HEK293 (cell line): ENCODE data around the gene CDR2L.

Experiments used
- CTCF ChIA-PET: fragments of 350-600 bp; formaldehyde crosslinking; extraction: SDS; loops from one replicate; lab custom pipeline; 2021; ENCODE audit warnings: antibody characterized with exemption; lab: Yijun Ruan, JAX
- POLR2A ChIA-PET: fragments of 300-600 bp; formaldehyde crosslinking; extraction: SDS; loops from one replicate; lab custom pipeline; 2020; ENCODE audit warnings: antibody characterized with exemption, inconsistent platforms; lab: Yijun Ruan, JAX
- H3K27ac ChIP-seq: fragments of 200-500 bp; sonication (Bioruptor generic); 2 replicates; pipeline ENCODE4 v1.5.1; 2014; ENCODE audit warnings: low read depth, low read length, control low read depth, inconsistent platforms; ENCODE audit errors: extremely low read depth
- H3K36me3 ChIP-seq, 2 experiments: fragments of 200-500 bp in 1 of 2; sonication (Bioruptor generic) in 1 of 2; 1 replicate in 1 of 2; 2 replicates in 1 of 2; pipeline ENCODE4 v1.5.1; 2014 to 2017; ENCODE audit warnings: inconsistent platforms in 2 of 2, low read length in 2 of 2; ENCODE audit not compliant: control insufficient read depth in 2 of 2, insufficient read depth in 1 of 2
- H3K4me1 ChIP-seq: fragments of 200-500 bp; sonication (Bioruptor generic); 2 replicates; pipeline ENCODE4 v1.5.1; 2014; ENCODE audit warnings: mild to moderate bottlenecking, low read length, inconsistent platforms; ENCODE audit not compliant: control insufficient read depth, insufficient read depth
- H3K4me3 ChIP-seq: 2 replicates; pipeline ENCODE4 v1.5.1; 2011; ENCODE audit warnings: low read depth, mild to moderate bottlenecking, control low read depth, low read length, moderate library complexity
- H3K9me3 ChIP-seq: fragments of 200-500 bp; sonication (Bioruptor generic); 2 replicates; pipeline ENCODE4 v1.5.1; 2014; ENCODE audit warnings: low read depth, low read length, inconsistent platforms; ENCODE audit not compliant: control insufficient read depth, insufficient read depth
- BCL11A ChIP-seq: fragments of 450-650 bp; formaldehyde crosslinking; IDR thresholded peaks from 2 replicates; pipeline ENCODE4 v1.5.1; 2016; ENCODE audit warnings: low read depth, missing biosample characterization, missing genetic modification characterization
- GFI1B ChIP-seq: fragments of 450-650 bp; formaldehyde crosslinking; IDR thresholded peaks from 2 replicates; pipeline ENCODE4 v1.5.1; 2016; ENCODE audit warnings: missing biosample characterization, missing genetic modification characterization
- GLIS2 ChIP-seq: fragments of 450-650 bp; formaldehyde crosslinking; IDR thresholded peaks from 2 replicates; pipeline ENCODE4 v1.5.1; 2016; ENCODE audit warnings: missing biosample characterization, missing genetic modification characterization
- KLF7 ChIP-seq: fragments of 450-650 bp; formaldehyde crosslinking; IDR thresholded peaks from 2 replicates; pipeline ENCODE4 v1.5.1; 2016; ENCODE audit warnings: missing biosample characterization, missing genetic modification characterization, borderline replicate concordance
- MZF1 ChIP-seq: fragments of 450-650 bp; formaldehyde crosslinking; IDR thresholded peaks from 2 replicates; pipeline ENCODE4 v1.5.1; 2017; ENCODE audit warnings: missing biosample characterization, missing genetic modification characterization, borderline replicate concordance
- TCF7L2 ChIP-seq: IDR thresholded peaks from 2 replicates; pipeline ENCODE4 v1.6.1; 2011; ENCODE audit warnings: low read depth, mild to moderate bottlenecking, inconsistent platforms, low read length, moderate library complexity, borderline replicate concordance
- TRIM28 ChIP-seq: IDR thresholded peaks from 2 replicates; pipeline ENCODE4 v1.6.1; 2011; ENCODE audit warnings: low read length, control low read depth, borderline replicate concordance
- ZBTB20 ChIP-seq: fragments of 450-650 bp; formaldehyde crosslinking; IDR thresholded peaks from 2 replicates; pipeline ENCODE4 v1.5.1; 2016; ENCODE audit warnings: missing biosample characterization, missing genetic modification characterization
- ZEB2 ChIP-seq: fragments of 450-650 bp; formaldehyde crosslinking; IDR thresholded peaks from 2 replicates; pipeline ENCODE4 v1.5.1; 2016; ENCODE audit warnings: missing biosample characterization, missing genetic modification characterization
- ZNF121 ChIP-seq: fragments of 450-650 bp; formaldehyde crosslinking; IDR thresholded peaks from 2 replicates; pipeline ENCODE4 v1.5.1; 2016; ENCODE audit warnings: missing biosample characterization, missing genetic modification characterization
- ZNF133 ChIP-seq: fragments of 450-650 bp; formaldehyde crosslinking; IDR thresholded peaks from 2 replicates; pipeline ENCODE4 v1.5.1; 2016; ENCODE audit warnings: missing biosample characterization, missing genetic modification characterization
- ZNF138 ChIP-seq: fragments of 450-650 bp; formaldehyde crosslinking; IDR thresholded peaks from 2 replicates; pipeline ENCODE4 v1.5.1; 2016; ENCODE audit warnings: missing biosample characterization, missing genetic modification characterization, borderline replicate concordance
- ZNF175 ChIP-seq: fragments of 450-650 bp; formaldehyde crosslinking; IDR thresholded peaks from 2 replicates; pipeline ENCODE4 v1.5.1; 2016; ENCODE audit warnings: missing biosample characterization, missing genetic modification characterization
- ZNF19 ChIP-seq: fragments of 450-650 bp; formaldehyde crosslinking; IDR thresholded peaks from 2 replicates; pipeline ENCODE4; 2016; ENCODE audit warnings: missing biosample characterization, missing genetic modification characterization, low read depth
- ZNF24 ChIP-seq: fragments of 450-650 bp; formaldehyde crosslinking; IDR thresholded peaks from 2 replicates; pipeline ENCODE4 v1.5.1; 2016; ENCODE audit warnings: missing biosample characterization, missing genetic modification characterization
- ZNF274 ChIP-seq, 2 experiments: fragments of 200-500 bp in 1 of 2; fragments of 450-650 bp in 1 of 2; sonication (Bioruptor generic) in 1 of 2; formaldehyde crosslinking in 1 of 2; IDR thresholded peaks; 2 replicates each; pipeline versions ENCODE4 v1.5.1 to v1.6.1; 2014 to 2016; ENCODE audit warnings: borderline replicate concordance in 1 of 2, inconsistent platforms in 1 of 2, low read length in 1 of 2, missing biosample characterization in 1 of 2, missing genetic modification characterization in 1 of 2
- ZNF350 ChIP-seq: fragments of 450-650 bp; formaldehyde crosslinking; IDR thresholded peaks from 2 replicates; pipeline ENCODE4 v1.5.0; 2017; ENCODE audit warnings: missing biosample characterization, mild to moderate bottlenecking, missing genetic modification characterization
- ZNF37A ChIP-seq: fragments of 450-650 bp; IDR thresholded peaks from 2 replicates; pipeline ENCODE4 v1.5.1; 2018; ENCODE audit warnings: missing biosample characterization, missing genetic modification characterization
- ZNF423 ChIP-seq: fragments of 450-650 bp; formaldehyde crosslinking; IDR thresholded peaks from 2 replicates; pipeline ENCODE4 v1.5.1; 2016; ENCODE audit warnings: missing biosample characterization, missing genetic modification characterization
- ZNF426 ChIP-seq: fragments of 450-650 bp; formaldehyde crosslinking; IDR thresholded peaks from 2 replicates; pipeline ENCODE4 v1.5.1; 2017; ENCODE audit warnings: missing biosample characterization, missing genetic modification characterization, mild to moderate bottlenecking, inconsistent platforms, moderate library complexity
- ZNF600 ChIP-seq: fragments of 450-650 bp; formaldehyde crosslinking; IDR thresholded peaks from 2 replicates; pipeline ENCODE4 v1.5.1; 2016; ENCODE audit warnings: missing biosample characterization, missing genetic modification characterization
- ZNF623 ChIP-seq: fragments of 450-650 bp; formaldehyde crosslinking; IDR thresholded peaks from 2 replicates; pipeline ENCODE4 v1.5.1; 2016; ENCODE audit warnings: missing biosample characterization, missing genetic modification characterization
- ZNF837 ChIP-seq: fragments of 450-650 bp; formaldehyde crosslinking; IDR thresholded peaks from 2 replicates; pipeline ENCODE4 v1.5.1; 2016; ENCODE audit warnings: missing biosample characterization, missing genetic modification characterization
- TF ChIP-seq, protein P1 (sequence below): fragments of 450-650 bp; formaldehyde crosslinking; IDR thresholded peaks from 2 replicates; pipeline ENCODE4 v1.5.1; 2016; ENCODE audit warnings: missing biosample characterization, missing genetic modification characterization
- TF ChIP-seq, protein P2 (sequence below): fragments of 450-650 bp; formaldehyde crosslinking; IDR thresholded peaks from 2 replicates; pipeline ENCODE4 v1.5.1; 2017; ENCODE audit warnings: missing biosample characterization, mild to moderate bottlenecking, missing genetic modification characterization, moderate library complexity
- TF ChIP-seq, protein P3 (sequence below): IDR thresholded peaks from 2 replicates; pipeline ENCODE4 v1.6.1; 2011; ENCODE audit warnings: mild to moderate bottlenecking, low read depth, low read length, borderline replicate concordance
- TF ChIP-seq, protein P4 (sequence below): fragments of 450-650 bp; formaldehyde crosslinking; IDR thresholded peaks from 2 replicates; pipeline ENCODE4 v1.5.1; 2016; ENCODE audit warnings: missing biosample characterization, missing genetic modification characterization, low read depth
- TF ChIP-seq, protein P5 (sequence below): fragments of 450-650 bp; formaldehyde crosslinking; optimal IDR thresholded peaks from 2 replicates; pipeline ENCODE3; 2016; ENCODE audit warnings: missing biosample characterization, mild to moderate bottlenecking, missing genetic modification characterization

The CDR2L gene

DNA sequence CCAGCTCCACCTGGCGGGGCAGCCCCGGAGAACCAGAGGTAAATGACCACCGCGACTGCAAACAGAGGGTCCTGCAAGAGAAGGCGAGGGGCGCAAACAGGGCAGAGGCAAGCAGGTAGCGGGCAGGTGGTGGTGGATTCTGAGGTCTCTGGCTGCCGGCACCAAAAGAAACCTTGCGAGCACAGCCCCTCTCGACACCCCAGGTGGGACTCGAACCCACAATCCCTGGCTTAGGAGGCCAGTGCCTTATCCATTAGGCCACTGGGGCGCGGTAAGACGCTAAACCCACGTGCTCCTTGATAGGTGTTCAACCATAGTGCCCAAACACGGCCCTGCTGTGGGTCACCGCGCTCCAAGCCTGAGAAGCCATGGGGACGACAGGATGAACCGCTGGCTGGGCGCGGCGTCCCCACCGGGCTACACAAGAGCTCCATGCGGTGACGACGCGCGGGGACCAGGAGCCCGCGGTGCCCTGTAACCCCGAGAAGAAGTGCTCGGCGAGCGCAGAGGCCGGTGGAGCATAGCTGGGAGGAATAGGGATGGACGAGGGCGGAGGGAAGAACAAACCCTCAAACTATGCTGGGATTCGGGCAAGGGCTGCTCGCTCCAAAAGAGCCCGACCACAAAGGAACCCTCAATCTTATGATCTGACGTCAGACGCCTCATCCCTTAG, 46.9 kb downstream of the CDR2L start (continued):
- TF ChIP-seq ZBTB20 (tag by site-specific recombination) = peak; percentile 79
- TF ChIP-seq ZNF426 (tag by site-specific recombination) = no peak
- TF ChIP-seq, protein P1, sequence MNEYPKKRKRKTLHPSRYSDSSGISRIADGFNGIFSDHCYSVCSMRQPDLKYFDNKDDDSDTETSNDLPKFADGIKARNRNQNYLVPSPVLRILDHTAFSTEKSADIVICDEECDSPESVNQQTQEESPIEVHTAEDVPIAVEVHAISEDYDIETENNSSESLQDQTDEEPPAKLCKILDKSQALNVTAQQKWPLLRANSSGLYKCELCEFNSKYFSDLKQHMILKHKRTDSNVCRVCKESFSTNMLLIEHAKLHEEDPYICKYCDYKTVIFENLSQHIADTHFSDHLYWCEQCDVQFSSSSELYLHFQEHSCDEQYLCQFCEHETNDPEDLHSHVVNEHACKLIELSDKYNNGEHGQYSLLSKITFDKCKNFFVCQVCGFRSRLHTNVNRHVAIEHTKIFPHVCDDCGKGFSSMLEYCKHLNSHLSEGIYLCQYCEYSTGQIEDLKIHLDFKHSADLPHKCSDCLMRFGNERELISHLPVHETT (tag by site-specific recombination) = peak; percentile 91
- TF ChIP-seq, protein P2, sequence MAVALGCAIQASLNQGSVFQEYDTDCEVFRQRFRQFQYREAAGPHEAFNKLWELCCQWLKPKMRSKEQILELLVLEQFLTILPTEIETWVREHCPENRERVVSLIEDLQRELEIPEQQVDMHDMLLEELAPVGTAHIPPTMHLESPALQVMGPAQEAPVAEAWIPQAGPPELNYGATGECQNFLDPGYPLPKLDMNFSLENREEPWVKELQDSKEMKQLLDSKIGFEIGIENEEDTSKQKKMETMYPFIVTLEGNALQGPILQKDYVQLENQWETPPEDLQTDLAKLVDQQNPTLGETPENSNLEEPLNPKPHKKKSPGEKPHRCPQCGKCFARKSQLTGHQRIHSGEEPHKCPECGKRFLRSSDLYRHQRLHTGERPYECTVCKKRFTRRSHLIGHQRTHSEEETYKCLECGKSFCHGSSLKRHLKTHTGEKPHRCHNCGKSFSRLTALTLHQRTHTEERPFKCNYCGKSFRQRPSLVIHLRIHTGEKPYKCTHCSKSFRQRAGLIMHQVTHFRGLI (tag by site-specific recombination) = peak; percentile 98
- TF ChIP-seq GFI1B = 0 out of 2 replicates have a peak, but pooled peaks have one; percentile 39
- TF ChIP-seq, all 188 proteins: peak for 82

- POLR2A ChIA-PET = interaction anchor here (1.1 to 3.6 kb wide), 4 partner anchors 10 to 164 kb away, joined by 3 to 46 read pairs (median 14); partner anchors contain the start of genes ATP5PD, CDR2L, FDXR and MRPL58
- TF ChIP-seq, protein P3, sequence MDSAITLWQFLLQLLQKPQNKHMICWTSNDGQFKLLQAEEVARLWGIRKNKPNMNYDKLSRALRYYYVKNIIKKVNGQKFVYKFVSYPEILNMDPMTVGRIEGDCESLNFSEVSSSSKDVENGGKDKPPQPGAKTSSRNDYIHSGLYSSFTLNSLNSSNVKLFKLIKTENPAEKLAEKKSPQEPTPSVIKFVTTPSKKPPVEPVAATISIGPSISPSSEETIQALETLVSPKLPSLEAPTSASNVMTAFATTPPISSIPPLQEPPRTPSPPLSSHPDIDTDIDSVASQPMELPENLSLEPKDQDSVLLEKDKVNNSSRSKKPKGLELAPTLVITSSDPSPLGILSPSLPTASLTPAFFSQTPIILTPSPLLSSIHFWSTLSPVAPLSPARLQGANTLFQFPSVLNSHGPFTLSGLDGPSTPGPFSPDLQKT = no peak
- TF ChIP-seq ZNF350 (no peak), ZNF175 (tag by site-specific recombination) (no peak), BCL11A (tag by site-specific recombination) (no peak), MZF1 (peak; percentile 71), ZEB2 (peak; percentile 87), ZNF423 (tag by site-specific recombination) (no peak), KLF7 (tag by site-specific recombination) (peak; percentile 97), ZNF600 (tag by site-specific recombination) (peak; percentile 89), ZNF37A (no peak), ZNF623 (tag by site-specific recombination) (no peak), TCF7L2 (peak; percentile 77; the same call in 1 of the 2 replicates), ZNF121 (no peak), TRIM28 (peak; percentile 66; the same call in 1 of the 2 replicates), ZNF24 (tag by site-specific recombination) (no peak; the same call in 1 of the 2 replicates), ZNF138 (no peak), ZNF274 (IDR thresholded peaks at IDR 0.05; ENCODE audit: low read length) (no peak), ZNF274 (tag by site-specific recombination; IDR thresholded peaks at IDR 0.05; ENCODE audit: borderline replicate concordance) (no peak), ZNF837 (tag by site-specific recombination) (no peak), GLIS2 (peak; percentile 86), ZNF133 (tag by site-specific recombination) (no peak), ZNF19 (tag by site-specific recombination) (no peak)
- TF ChIP-seq, protein P4, sequence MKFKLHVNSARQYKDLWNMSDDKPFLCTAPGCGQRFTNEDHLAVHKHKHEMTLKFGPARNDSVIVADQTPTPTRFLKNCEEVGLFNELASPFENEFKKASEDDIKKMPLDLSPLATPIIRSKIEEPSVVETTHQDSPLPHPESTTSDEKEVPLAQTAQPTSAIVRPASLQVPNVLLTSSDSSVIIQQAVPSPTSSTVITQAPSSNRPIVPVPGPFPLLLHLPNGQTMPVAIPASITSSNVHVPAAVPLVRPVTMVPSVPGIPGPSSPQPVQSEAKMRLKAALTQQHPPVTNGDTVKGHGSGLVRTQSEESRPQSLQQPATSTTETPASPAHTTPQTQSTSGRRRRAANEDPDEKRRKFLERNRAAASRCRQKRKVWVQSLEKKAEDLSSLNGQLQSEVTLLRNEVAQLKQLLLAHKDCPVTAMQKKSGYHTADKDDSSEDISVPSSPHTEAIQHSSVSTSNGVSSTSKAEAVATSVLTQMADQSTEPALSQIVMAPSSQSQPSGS (tag by site-specific recombination) = no peak
- TF ChIP-seq, protein P5, sequence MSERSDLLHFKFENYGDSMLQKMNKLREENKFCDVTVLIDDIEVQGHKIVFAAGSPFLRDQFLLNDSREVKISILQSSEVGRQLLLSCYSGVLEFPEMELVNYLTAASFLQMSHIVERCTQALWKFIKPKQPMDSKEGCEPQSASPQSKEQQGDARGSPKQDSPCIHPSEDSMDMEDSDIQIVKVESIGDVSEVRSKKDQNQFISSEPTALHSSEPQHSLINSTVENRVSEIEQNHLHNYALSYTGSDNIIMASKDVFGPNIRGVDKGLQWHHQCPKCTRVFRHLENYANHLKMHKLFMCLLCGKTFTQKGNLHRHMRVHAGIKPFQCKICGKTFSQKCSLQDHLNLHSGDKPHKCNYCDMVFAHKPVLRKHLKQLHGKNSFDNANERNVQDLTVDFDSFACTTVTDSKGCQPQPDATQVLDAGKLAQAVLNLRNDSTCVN (tag by site-specific recombination) = peak; percentile 27
These were observed 49.3 kb downstream of the CDR2L start for GRCh38 chr17:75036643-75037268.

More at GRCh38 chr17:75036643-75037268, 49.3 kb downstream of the CDR2L start:
- Histone ChIP-seq H3K4me3 (no peak overlapping the region), H3K36me3 (peaks cover 16 to 35% of the 10 kb centered on the region in 2 experiments), H3K27ac (peak overlapping the region; percentile 92), H3K4me1 (peaks cover 19% of the 10 kb centered on the region), H3K9me3 (no peaks in the 10 kb centered on the region)
- CTCF ChIA-PET = interaction anchor here (0.7 to 3.3 kb wide), 4 partner anchors 49 to 78 kb away, joined by 3 to 14 read pairs (median 6); no protein-coding TSS in a partner anchor
